H9 (cell line): ENCODE measurements around the gene SPEF2. TPM values are rescaled to one million over a fixed set of nuclear protein-coding genes. Genes with fewer than 3 reads are reported as not detected.

Experiments
- DNase-seq: peaks from one replicate; pipeline ENCODE4 v3.0.0-alpha.2; 2017
- H2AFZ ChIP-seq: one replicate; pipeline ENCODE4 v1.6.1; 2013; ENCODE audit warnings: mild to moderate bottlenecking, low read length, control low read depth, moderate library complexity
- H2AK5ac ChIP-seq: 2 replicates; pipeline ENCODE4 v1.6.1; 2013; ENCODE audit warnings: low read length, control low read depth, mixed read lengths; ENCODE audit not compliant: insufficient read length
- H2BK120ac ChIP-seq: one replicate; pipeline ENCODE4 v1.6.1; 2013; ENCODE audit warnings: low read depth, mild to moderate bottlenecking, low read length, control low read depth, inconsistent platforms; ENCODE audit not compliant: poor library complexity, severe bottlenecking
- H2BK12ac ChIP-seq: 2 replicates; pipeline ENCODE4 v1.6.1; 2013; ENCODE audit warnings: low read length, control low read depth, mixed read lengths, low read depth; ENCODE audit not compliant: insufficient read length
- H2BK15ac ChIP-seq: 2 replicates; pipeline ENCODE4 v1.6.1; 2013; ENCODE audit warnings: low read depth, low read length, control low read depth
- H2BK20ac ChIP-seq: one replicate; pipeline ENCODE4 v1.6.1; 2013; ENCODE audit warnings: low read depth, mild to moderate bottlenecking, low read length, control low read depth, inconsistent platforms; ENCODE audit not compliant: poor library complexity, severe bottlenecking
- H2BK5ac ChIP-seq: 2 replicates; pipeline ENCODE4 v1.6.1; 2013; ENCODE audit warnings: low read length, control low read depth, mixed read lengths; ENCODE audit not compliant: insufficient read length
- H3K14ac ChIP-seq: 2 replicates; pipeline ENCODE4 v1.6.1; 2013; ENCODE audit warnings: low read length, control low read depth; ENCODE audit not compliant: insufficient read depth
- H3K18ac ChIP-seq: 2 replicates; pipeline ENCODE4 v1.6.1; 2013; ENCODE audit warnings: low read depth, mild to moderate bottlenecking, mixed read lengths, low read length, control low read depth; ENCODE audit not compliant: insufficient read length
- H3K23ac ChIP-seq: 2 replicates; pipeline ENCODE4 v1.6.1; 2013; ENCODE audit warnings: low read length, control low read depth, mixed read lengths, low read depth; ENCODE audit not compliant: insufficient read length
- H3K23me2 ChIP-seq: 2 replicates; pipeline ENCODE4 v1.6.1; 2013; ENCODE audit warnings: low read depth, mild to moderate bottlenecking, mixed read lengths, low read length, control low read depth; ENCODE audit not compliant: insufficient read length, poor library complexity, severe bottlenecking
- H3K27ac ChIP-seq: 2 replicates; pipeline ENCODE4 v1.5.1; 2013; ENCODE audit warnings: low read length, control low read depth, mixed read lengths, low read depth; ENCODE audit not compliant: insufficient read length
- H3K27me3 ChIP-seq: 2 replicates; pipeline ENCODE4 v1.6.1; 2013; ENCODE audit warnings: low read length, control low read depth, inconsistent platforms; ENCODE audit not compliant: insufficient read depth
- H3K4ac ChIP-seq: 2 replicates; pipeline ENCODE4 v1.6.1; 2013; ENCODE audit warnings: low read depth, mild to moderate bottlenecking, control low read depth, inconsistent platforms, low read length, moderate library complexity
- H3K4me1 ChIP-seq: 2 replicates; pipeline ENCODE4 v1.6.1; 2013; ENCODE audit warnings: low read length, control low read depth, inconsistent platforms; ENCODE audit not compliant: insufficient read depth
- H3K4me2 ChIP-seq: 2 replicates; pipeline ENCODE4 v1.6.1; 2013; ENCODE audit warnings: low read length, control low read depth, mixed read lengths; ENCODE audit not compliant: insufficient read length, insufficient read depth
- H3K56ac ChIP-seq: 2 replicates; pipeline ENCODE4 v1.6.1; 2013; ENCODE audit warnings: low read depth, mild to moderate bottlenecking, mixed read lengths, low read length, control low read depth; ENCODE audit not compliant: insufficient read length
- H3K79me1 ChIP-seq: 2 replicates; pipeline ENCODE4 v1.6.1; 2013; ENCODE audit warnings: low read depth, mild to moderate bottlenecking, moderate library complexity, low read length, control low read depth, inconsistent platforms; ENCODE audit not compliant: insufficient read depth, poor library complexity, severe bottlenecking
- H3K79me2 ChIP-seq: 2 replicates; pipeline ENCODE4 v1.6.1; 2013; ENCODE audit warnings: low read length, control low read depth, inconsistent platforms; ENCODE audit not compliant: insufficient read depth
- H3K9ac ChIP-seq: 2 replicates; pipeline ENCODE4 v1.6.1; 2013; ENCODE audit warnings: low read length, control low read depth, mixed read lengths; ENCODE audit not compliant: insufficient read length; ENCODE audit errors: extremely low read depth
- H3K9me3 ChIP-seq: one replicate; pipeline ENCODE4 v1.6.1; 2013; ENCODE audit warnings: low read depth, low read length, inconsistent platforms; ENCODE audit not compliant: control insufficient read depth
- H3T11ph ChIP-seq: one replicate; pipeline ENCODE4 v1.6.1; 2013; ENCODE audit warnings: mild to moderate bottlenecking, low read length, control low read depth, inconsistent platforms
- H4K20me1 ChIP-seq: one replicate; pipeline ENCODE4 v1.6.1; 2013; ENCODE audit not compliant: control insufficient read depth, insufficient read length, insufficient read depth
- H4K5ac ChIP-seq: 2 replicates; pipeline ENCODE4 v1.6.1; 2013; ENCODE audit warnings: low read depth, mild to moderate bottlenecking, mixed read lengths, low read length, control low read depth; ENCODE audit not compliant: insufficient read length
- H4K8ac ChIP-seq: replicated peaks from 2 replicates; pipeline ENCODE4 v1.6.1; 2013; ENCODE audit warnings: low read length, control low read depth, mixed read lengths, low read depth; ENCODE audit not compliant: insufficient read length
- H4K91ac ChIP-seq: 2 replicates; pipeline ENCODE4 v1.6.1; 2013; ENCODE audit warnings: low read depth, mild to moderate bottlenecking, moderate library complexity, mixed read lengths, low read length, control low read depth; ENCODE audit not compliant: insufficient read length
- H3K27ac Mint-ChIP-seq, 3 experiments: 2 replicates in 2 of 3; 3 replicates in 1 of 3; pipeline ENCODE4 v1.8.0; 2020 to 2021; ENCODE audit warnings: mixed read lengths in 3 of 3, mild to moderate bottlenecking in 1 of 3, moderate library complexity in 1 of 3
- H3K27me3 Mint-ChIP-seq: 2 replicates; pipeline ENCODE4 v1.8.0; 2021; ENCODE audit warnings: low read depth, mild to moderate bottlenecking, moderate library complexity, mixed read lengths
- H3K36me3 Mint-ChIP-seq, 3 experiments: 2 replicates in 2 of 3; 3 replicates in 1 of 3; pipeline ENCODE4 v1.8.0; 2020 to 2021; ENCODE audit warnings: low read depth in 3 of 3, mixed read lengths in 3 of 3; ENCODE audit not compliant: insufficient read depth in 1 of 3
- H3K4me1 Mint-ChIP-seq, 2 experiments: 2 replicates each; pipeline ENCODE4 v1.8.0; 2020; ENCODE audit warnings: mixed read lengths in 2 of 2
- H3K4me3 Mint-ChIP-seq, 2 experiments: 2 replicates in 1 of 2; 3 replicates in 1 of 2; pipeline ENCODE4 v1.8.0; 2020 to 2021; ENCODE audit warnings: mild to moderate bottlenecking in 2 of 2, mixed read lengths in 2 of 2, moderate library complexity in 1 of 2
- H3K9me3 Mint-ChIP-seq, 2 experiments: 2 replicates in 1 of 2; 3 replicates in 1 of 2; pipeline ENCODE4 v1.8.0; 2020; ENCODE audit warnings: mild to moderate bottlenecking in 2 of 2, mixed read lengths in 2 of 2, moderate library complexity in 1 of 2
- CTCF ChIP-seq: fragments of 200-600 bp; sonication (generic); conservative IDR thresholded peaks from 3 replicates; pipeline ENCODE4 v1.8.0; 2021; ENCODE audit warnings: antibody characterized with exemption, mild to moderate bottlenecking
- WGBS: extraction: QIAGEN DNeasy Blood & Tissue Kit; methylation state at CpG from one replicate; pipeline ENCODE4 v1.1.7; 2013; ENCODE audit warnings: missing lambda C conversion rate, low lambda C conversion rate, mixed read lengths; ENCODE audit not compliant: insufficient read length; ENCODE audit errors: extremely low coverage; 5-methylcytosine and 5-hydroxymethylcytosine counted together
- total RNA-seq: library from RNA; stranded (reverse); gene quantifications from 2 replicates; pipeline ENCODE4 v1.2.1, GENCODE V29; 2021

SPEF2 gene
- total RNA-seq, 1 experiment from 2014 or later, result 1.0 TPM

- Mint-ChIP-seq H3K4me3 (no peak overlapping the region), H3K4me1 (no peaks in the 10 kb centered on the region), H3K27ac (no peak overlapping the region), H3K27me3 (peaks cover 15% of the 10 kb centered on the region), H3K36me3 (no peaks in the 10 kb centered on the region; a peak in 1 of 7 replicates), H3K9me3 (no peaks in the 10 kb centered on the region)
- Histone ChIP-seq H2AFZ (no peak overlapping the region), H3K9me3 (no peaks in the 10 kb centered on the region), H3K4me2 (no peak overlapping the region), H3T11ph (no peak overlapping the region), H2AK5ac (no peak overlapping the region), H3K23me2 (no peaks in the 10 kb centered on the region), H2BK12ac (no peak overlapping the region), H3K18ac (no peak overlapping the region), H2BK120ac (no peak overlapping the region), H3K27me3 (no peaks in the 10 kb centered on the region), H3K23ac (no peak overlapping the region), H3K79me1 (no peaks in the 10 kb centered on the region), H2BK15ac (no peak overlapping the region), H4K8ac (no peak overlapping the region), H3K4me1 (no peaks in the 10 kb centered on the region), H3K4ac (no peak overlapping the region), H3K79me2 (no peaks in the 10 kb centered on the region), H3K9ac (no peak overlapping the region), H2BK5ac (no peak overlapping the region), H3K56ac (no peak overlapping the region), H2BK20ac (no peak overlapping the region), H3K27ac (no peak overlapping the region), H4K91ac (no peak overlapping the region), H4K5ac (no peak overlapping the region), H4K20me1 (no peaks in the 10 kb centered on the region), H3K14ac (no peak overlapping the region)
- DNase-seq, result no peak
- no CpG with 5 or more reads among the region's 7 CpGs for WGBS
- no peak for TF ChIP-seq CTCF
Measured at GRCh38 chr5:35823347-35824098, 205.9 kb downstream of the SPEF2 start.
